Esophagus squamous epithelium (tissue), 4 donors: ENCODE data around the gene NEFH.

Experiments
- POLR2A ChIP-seq, 4 donors: fragments of 450-650 bp; IDR thresholded peaks; one replicate each; pipeline ENCODE4 v1.6.1; 2017; ENCODE audit warnings: antibody characterized with exemption in 4 of 4, mild to moderate bottlenecking in 4 of 4, moderate library complexity in 3 of 4
- TF ChIP-seq, protein P1 (sequence below), 6 experiments: fragments of 450-650 bp in 4 of 6; fragments of 200-600 bp in 2 of 6; sonication (generic) in 2 of 6; IDR thresholded peaks; one replicate each; pipeline ENCODE4 v1.5.1; 2016 to 2019; ENCODE audit warnings: antibody characterized with exemption in 6 of 6, mild to moderate bottlenecking in 4 of 6, moderate library complexity in 4 of 6

DNA sequence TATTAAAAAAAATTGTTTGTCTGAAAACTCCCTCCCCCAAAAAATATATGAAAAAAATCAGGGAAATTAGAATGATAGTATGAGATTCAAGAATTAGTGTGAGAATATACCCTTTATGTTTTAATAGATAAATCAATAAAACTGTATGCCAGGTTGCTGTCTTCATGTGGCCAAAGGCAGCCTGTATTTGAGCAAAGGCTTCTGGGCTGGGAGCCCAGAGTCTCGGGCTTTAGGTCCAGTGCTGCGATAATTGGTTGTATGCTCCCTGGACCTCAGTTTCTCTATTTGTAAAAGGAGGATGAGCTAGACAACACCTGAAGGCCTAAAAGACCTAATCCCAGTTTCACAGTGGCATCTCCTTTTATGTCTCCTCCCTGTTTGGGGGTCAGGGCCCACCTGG is 43.7 kb downstream of the NEFH start:
- TF ChIP-seq, protein P1, sequence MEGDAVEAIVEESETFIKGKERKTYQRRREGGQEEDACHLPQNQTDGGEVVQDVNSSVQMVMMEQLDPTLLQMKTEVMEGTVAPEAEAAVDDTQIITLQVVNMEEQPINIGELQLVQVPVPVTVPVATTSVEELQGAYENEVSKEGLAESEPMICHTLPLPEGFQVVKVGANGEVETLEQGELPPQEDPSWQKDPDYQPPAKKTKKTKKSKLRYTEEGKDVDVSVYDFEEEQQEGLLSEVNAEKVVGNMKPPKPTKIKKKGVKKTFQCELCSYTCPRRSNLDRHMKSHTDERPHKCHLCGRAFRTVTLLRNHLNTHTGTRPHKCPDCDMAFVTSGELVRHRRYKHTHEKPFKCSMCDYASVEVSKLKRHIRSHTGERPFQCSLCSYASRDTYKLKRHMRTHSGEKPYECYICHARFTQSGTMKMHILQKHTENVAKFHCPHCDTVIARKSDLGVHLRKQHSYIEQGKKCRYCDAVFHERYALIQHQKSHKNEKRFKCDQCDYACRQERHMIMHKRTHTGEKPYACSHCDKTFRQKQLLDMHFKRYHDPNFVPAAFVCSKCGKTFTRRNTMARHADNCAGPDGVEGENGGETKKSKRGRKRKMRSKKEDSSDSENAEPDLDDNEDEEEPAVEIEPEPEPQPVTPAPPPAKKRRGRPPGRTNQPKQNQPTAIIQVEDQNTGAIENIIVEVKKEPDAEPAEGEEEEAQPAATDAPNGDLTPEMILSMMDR (IDR thresholded peaks at IDR 0.05), result no peak
- no peak for TF ChIP-seq POLR2A (IDR thresholded peaks at IDR 0.05)
